Mammary epithelial cell (primary cell): ENCODE data around the gene SYNE1.

ENCODE experiments used
- EZH2 ChIP-seq: IDR thresholded peaks from 2 replicates; pipeline ENCODE4 v1.6.1; 2012; ENCODE audit warnings: low read length, inconsistent platforms, borderline replicate concordance
- TF ChIP-seq, protein P1 (sequence below), 2 donors: IDR thresholded peaks in 1 of 2; conservative IDR thresholded peaks in 1 of 2; 2 replicates each; pipeline ENCODE4 v1.5.1; 2011 to 2012; ENCODE audit warnings: inconsistent platforms in 2 of 2, low read length in 2 of 2, mild to moderate bottlenecking in 2 of 2, control low read depth in 1 of 2, low read depth in 1 of 2; ENCODE audit not compliant: insufficient read depth in 1 of 2; ENCODE audit errors: extremely low read depth in 1 of 2

DNA sequence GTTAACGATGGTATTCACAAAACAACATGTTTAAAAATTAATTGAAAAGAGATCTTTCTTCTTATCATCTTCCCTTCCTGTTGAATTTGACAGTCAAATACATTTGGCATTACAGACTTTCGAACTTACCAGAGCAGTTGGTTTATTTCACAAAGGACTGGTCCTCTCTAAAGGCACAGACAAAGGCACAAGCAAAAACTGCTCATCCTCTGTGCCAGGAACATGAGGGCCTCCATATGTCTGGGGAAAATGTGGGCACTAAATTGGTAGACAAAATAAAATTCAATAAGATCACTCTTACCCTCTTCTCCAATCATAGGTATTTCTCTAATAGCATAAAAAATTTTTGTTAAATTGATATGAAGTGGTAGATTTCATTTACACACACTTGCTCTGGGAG, 40.4 kb downstream of the SYNE1 start:
- no peak for TF ChIP-seq EZH2
- TF ChIP-seq, protein P1, sequence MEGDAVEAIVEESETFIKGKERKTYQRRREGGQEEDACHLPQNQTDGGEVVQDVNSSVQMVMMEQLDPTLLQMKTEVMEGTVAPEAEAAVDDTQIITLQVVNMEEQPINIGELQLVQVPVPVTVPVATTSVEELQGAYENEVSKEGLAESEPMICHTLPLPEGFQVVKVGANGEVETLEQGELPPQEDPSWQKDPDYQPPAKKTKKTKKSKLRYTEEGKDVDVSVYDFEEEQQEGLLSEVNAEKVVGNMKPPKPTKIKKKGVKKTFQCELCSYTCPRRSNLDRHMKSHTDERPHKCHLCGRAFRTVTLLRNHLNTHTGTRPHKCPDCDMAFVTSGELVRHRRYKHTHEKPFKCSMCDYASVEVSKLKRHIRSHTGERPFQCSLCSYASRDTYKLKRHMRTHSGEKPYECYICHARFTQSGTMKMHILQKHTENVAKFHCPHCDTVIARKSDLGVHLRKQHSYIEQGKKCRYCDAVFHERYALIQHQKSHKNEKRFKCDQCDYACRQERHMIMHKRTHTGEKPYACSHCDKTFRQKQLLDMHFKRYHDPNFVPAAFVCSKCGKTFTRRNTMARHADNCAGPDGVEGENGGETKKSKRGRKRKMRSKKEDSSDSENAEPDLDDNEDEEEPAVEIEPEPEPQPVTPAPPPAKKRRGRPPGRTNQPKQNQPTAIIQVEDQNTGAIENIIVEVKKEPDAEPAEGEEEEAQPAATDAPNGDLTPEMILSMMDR (conservative IDR thresholded peaks at IDR 0.05 in 1 of 2, IDR thresholded peaks at IDR 0.05 in 1 of 2; ENCODE audit: extremely low read depth in 1 of 2, insufficient read depth in 1 of 2, low read depth in 1 of 2, low read length in 2 of 2): no peak
